K562 (cell line): ENCODE data around the gene NUP214. TPM values are rescaled to one million over a fixed set of nuclear protein-coding genes. Genes with fewer than 3 reads are reported as not detected.

Experiments used
- ATAC-seq: fragments of 200-7000 bp; cut with Tn5 transposase; 3 replicates; pipeline ENCODE4 v1.9.1; 2020; ENCODE audit warnings: moderate library complexity
- BruUV-seq: library from RNA; stranded (reverse); fragments of 400-500 nt; replicated peaks from 2 replicates; lab custom pipeline; 2021; lab: Mats Ljungman, UMichigan
- CTCF ChIA-PET: fragments of 300-600 bp; formaldehyde crosslinking; extraction: SDS; loops from one replicate; lab custom pipeline; 2021; ENCODE audit warnings: low intra/inter-chr PET ratio; lab: Yijun Ruan, JAX
- POLR2A ChIA-PET: fragments of 300-600, 350-650 bp; sonication (Branson Sonifier 250); formaldehyde crosslinking; extraction: SDS; loops from one replicate; lab custom pipeline; 2021; ENCODE audit warnings: antibody characterized with exemption, inconsistent platforms; lab: Yijun Ruan, JAX
- DNase-seq, 4 experiments: peaks; one replicate each; pipeline versions ENCODE4 v3.0.0 to v3.0.0-alpha.2; 2011 to 2018; ENCODE audit warnings: low spot score in 3 of 4, mixed read lengths in 3 of 4; ENCODE audit errors: extremely low read depth in 1 of 4
- FAIRE-seq: peaks from 2 replicates; lab custom pipeline; 2011; peaks lifted over from hg19 to GRCh38; lab: Jason Lieb, UNC
- H2AFZ ChIP-seq: 2 replicates; pipeline ENCODE4 v1.6.0; 2011; ENCODE audit warnings: low read depth, low read length, control low read depth, inconsistent platforms
- H3K27ac ChIP-seq: fragments of 200-600 bp; 3 replicates; pipeline ENCODE4 v1.8.0; 2011; ENCODE audit warnings: low read depth, mild to moderate bottlenecking, control low read depth, inconsistent platforms, low read length, moderate library complexity, mixed read lengths; ENCODE audit errors: extremely low read depth
- H3K27me3 ChIP-seq, 2 experiments: fragments of 300-600 bp in 1 of 2; 2 replicates in 1 of 2; 3 replicates in 1 of 2; pipeline versions ENCODE4 v1.6.0 to v1.8.0; 2011; ENCODE audit warnings: inconsistent platforms in 2 of 2, low read length in 2 of 2, mild to moderate bottlenecking in 1 of 2, mixed read lengths in 1 of 2, moderate library complexity in 1 of 2; ENCODE audit not compliant: control insufficient read depth in 2 of 2, insufficient read depth in 2 of 2
- H3K36me3 ChIP-seq: fragments of 300-600 bp; 3 replicates; pipeline ENCODE4 v1.8.0; 2011; ENCODE audit warnings: mild to moderate bottlenecking, low read length, inconsistent platforms; ENCODE audit not compliant: control insufficient read depth, insufficient read depth
- H3K4me1 ChIP-seq, 2 experiments: fragments of 200-600 bp in 1 of 2; replicated peaks in 1 of 2; 2 replicates in 1 of 2; 3 replicates in 1 of 2; pipeline versions ENCODE4 v1.5.1 to v1.8.0; 2011; ENCODE audit warnings: inconsistent platforms in 2 of 2, low read length in 2 of 2, mild to moderate bottlenecking in 1 of 2, mixed read lengths in 1 of 2, moderate library complexity in 1 of 2; ENCODE audit not compliant: control insufficient read depth in 2 of 2, insufficient read depth in 2 of 2
- H3K4me2 ChIP-seq: 2 replicates; pipeline ENCODE4 v1.6.1; 2011; ENCODE audit warnings: low read length, control low read depth, inconsistent platforms, mixed read lengths; ENCODE audit not compliant: insufficient read depth
- H3K4me3 ChIP-seq: fragments of 200-600 bp; sonication (generic), shearing (Covaris generic); 2 replicates; pipeline ENCODE4 v1.5.1; 2016; ENCODE audit warnings: control low read depth, inconsistent platforms
- H3K79me2 ChIP-seq: fragments of 200-600 bp; 3 replicates; pipeline ENCODE4 v1.8.0; 2011; ENCODE audit warnings: low read length, inconsistent platforms; ENCODE audit not compliant: control insufficient read depth, insufficient read depth
- H3K9ac ChIP-seq, 2 experiments: 2 replicates each; pipeline versions ENCODE4 v1.6.0 to v1.6.1; 2011; ENCODE audit warnings: low read depth in 2 of 2, low read length in 2 of 2, control low read depth in 1 of 2, inconsistent platforms in 1 of 2, mild to moderate bottlenecking in 1 of 2, mixed read lengths in 1 of 2; ENCODE audit not compliant: insufficient read depth in 1 of 2
- H3K9me1 ChIP-seq: one replicate; pipeline ENCODE4 v1.6.0; 2011; ENCODE audit warnings: inconsistent platforms, mild to moderate bottlenecking, low read length, moderate library complexity; ENCODE audit not compliant: control insufficient read depth, insufficient read depth
- H3K9me3 ChIP-seq: replicated peaks from 2 replicates; pipeline ENCODE4 v1.5.1; 2011; ENCODE audit warnings: low read depth, low read length, inconsistent platforms; ENCODE audit not compliant: control insufficient read depth, insufficient read depth
- H4K20me1 ChIP-seq: replicated peaks from 2 replicates; pipeline ENCODE4 v1.6.1; 2011; ENCODE audit warnings: low read length, inconsistent platforms, mixed read lengths; ENCODE audit not compliant: control insufficient read depth, insufficient read depth
- SMC3 ChIP-seq: conservative IDR thresholded peaks from 2 replicates; pipeline ENCODE4 v1.6.1; 2011; ENCODE audit warnings: low read depth, low read length, improper control_type of control experiment; ENCODE audit not compliant: insufficient read depth
- SRSF1 ChIP-seq: fragments of 200-400 bp; formaldehyde crosslinking; IDR thresholded peaks from 2 replicates; pipeline ENCODE4 v1.6.1; 2017; ENCODE audit warnings: mild to moderate bottlenecking, low read depth, low read length, moderate library complexity
- ZNF395 ChIP-seq: fragments of 200-800 bp; sonication (Bioruptor generic); IDR thresholded peaks from 2 replicates; pipeline ENCODE4 v1.6.1; 2017; ENCODE audit warnings: missing genetic modification characterization, missing compliant biosample characterization
- WGBS: fragments of 100-300 bp; shearing (Covaris generic); methylation state at CpG from one replicate; pipeline ENCODE4 v1.1.6; 2016; ENCODE audit warnings: low coverage, mixed read lengths; ENCODE audit not compliant: insufficient coverage; ENCODE audit errors: missing lambda C conversion rate; 5-methylcytosine and 5-hydroxymethylcytosine counted together
- in situ Hi-C: fragments of 300-500 bp; cut with MboI; formaldehyde crosslinking; loops from 4 replicates; pipeline ENCODE4 v1.15.0; 2018; ENCODE audit warnings: inconsistent platforms, mixed read lengths
- intact Hi-C: fragments of 100-400 bp; cut with micrococcal nuclease; formaldehyde crosslinking; loops from 2 replicates; pipeline ENCODE4 v1.14.2; 2022
- polyA plus RNA-seq, 8 experiments: library from polyadenylated mRNA; depleted of rRNA in 4 of 8; stranded (reverse) in 5 of 8; unstranded in 3 of 8; fragments of >200 nt; fragmentation: Nextera tagmentation in 2 of 8; fragmentation: Illumina TruSeq in 1 of 8; extraction: Ambion mirVana in 2 of 8; extraction: Trizol in 1 of 8; gene quantifications; 2 replicates each; pipeline versions ENCODE4 v1.2.1 to v1.2.3, GENCODE V29; 2011 to 2014; ENCODE audit warnings: inconsistent platforms in 1 of 8, missing spikeins in 1 of 8
- total RNA-seq, 7 experiments: library from RNA; depleted of rRNA in 6 of 7; stranded (reverse); fragments of >200 nt in 6 of 7; fragmentation: Illumina TruSeq in 2 of 7; extraction: Trizol in 2 of 7; gene quantifications; 2 replicates each; pipeline versions ENCODE4 v1.2.1 to v1.2.3, GENCODE V29; 2011 to 2021; ENCODE audit warnings: low replicate concordance in 1 of 7

NUP214 gene
- total and polyA plus RNA-seq, 9 of the 15 experiments (the other 6 are each of a cell fraction or from before 2014, with no cell fraction given), result 56.9 to 332 (median 97.1) TPM

- H3K4me3 ChIP-seq, result no peak overlapping the region
- H3K79me2 ChIP-seq, result no peaks in the 10 kb centered on the region
- no peak overlapping the region for H3K4me2 ChIP-seq
- intact Hi-C loops (no loop called here), in situ Hi-C loops (no loop called here)
- POLR2A ChIA-PET, result interaction anchor here (6.0 to 17.3 kb wide), 2 partner anchors 16 to 17 kb away, joined by 50 to 338 read pairs; partner anchors contain the start of gene FAM78A
- no peak for DNase-seq
- peaks cover 12 to 29% of the 10 kb centered on the region in 2 experiments for H3K4me1 ChIP-seq
- H3K27me3 ChIP-seq, result peaks cover 0 to 7% of the 10 kb centered on the region in 2 experiments; a peak in 1 of 5 replicates
- no peak for FAIRE-seq
- peak; percentile 1; the same call in 1 of the 3 replicates for ATAC-seq
- no TSS peak for BruUV-seq
- H3K36me3 ChIP-seq, result peaks cover 13% of the 10 kb centered on the region; the same call in 1 of the 3 replicates
- 62% methylated on average over 14 of the region's 14 CpGs for WGBS
- H3K27ac ChIP-seq, result no peak overlapping the region
- H4K20me1 ChIP-seq, result 0 out of 2 replicates have a peak, but pooled peaks cover 4% of the 10 kb centered on the region
- CTCF ChIA-PET, result no interaction called here
- peak overlapping the region; percentile 23; the same call in 1 of the 2 replicates for H2AFZ ChIP-seq
- TF ChIP-seq SMC3, result 0 out of 2 replicates have a peak, but pooled peaks have one; percentile 14
- no peak for TF ChIP-seq SRSF1
- no peak for TF ChIP-seq ZNF395 (CRISPR knock-in tag)
- no peaks in the 10 kb centered on the region for H3K9me3 ChIP-seq
- H3K9me1 ChIP-seq, result peaks cover 8% of the 10 kb centered on the region
- peak overlapping the region in 1 of 2 experiments; percentile 62; a peak in 2 of 4 replicates for H3K9ac ChIP-seq
These were observed 128.6 kb downstream of the NUP214 start for GRCh38 chr9:131253891-131254491.
